Non-pigmented ciliary epithelial cell (primary cell): Measurements from ENCODE around the gene OR2AT4.
"Not testable (repeated sequence)": the region's sequence is repeated elsewhere in the genome, so short reads cannot be mapped to it uniquely, and the experiment has no call there.

Experiments
- DNase-seq: peaks from one replicate; pipeline ENCODE4 v3.0.0-alpha.2; 2010; ENCODE audit warnings: low read depth

Gene OR2AT4

GRCh38 chr11:75103380-75104026 is 6.8 kb upstream of the OR2AT4 start:
- no peak for DNase-seq

DNA sequence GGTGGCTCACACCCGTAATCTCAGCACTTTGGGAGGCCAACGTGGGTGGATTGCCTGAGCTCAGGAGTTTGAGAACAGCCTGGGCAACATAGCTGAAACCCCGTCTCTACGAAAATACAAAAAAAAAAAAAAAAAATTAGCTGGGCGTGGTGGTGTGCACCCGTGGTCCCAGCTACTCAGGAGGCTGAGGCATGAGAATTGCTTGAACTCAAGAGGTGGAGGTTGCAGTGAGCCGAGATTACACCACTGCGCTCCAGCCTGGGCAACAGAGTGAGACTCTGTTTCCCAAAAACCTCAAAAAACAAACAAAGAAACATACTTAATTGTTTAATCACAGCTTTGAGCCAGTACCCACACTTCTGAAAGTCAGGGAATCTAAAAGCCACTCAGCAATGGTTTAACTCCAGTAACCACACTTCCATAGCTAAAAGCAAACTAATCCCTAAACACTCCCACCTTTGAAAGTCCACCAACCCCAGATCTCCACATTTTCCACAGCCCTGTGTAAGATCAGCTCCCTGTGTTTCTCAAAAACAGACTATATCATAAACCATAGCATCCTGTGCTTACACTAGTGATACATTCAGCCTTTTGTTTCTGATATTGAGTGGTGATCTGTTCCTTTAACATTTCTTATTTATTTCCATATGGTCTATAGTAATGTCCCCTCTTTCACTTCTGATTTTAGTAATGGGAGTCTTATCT is 4.9 kb upstream of the OR2AT4 start:
- no peak for DNase-seq

DNA sequence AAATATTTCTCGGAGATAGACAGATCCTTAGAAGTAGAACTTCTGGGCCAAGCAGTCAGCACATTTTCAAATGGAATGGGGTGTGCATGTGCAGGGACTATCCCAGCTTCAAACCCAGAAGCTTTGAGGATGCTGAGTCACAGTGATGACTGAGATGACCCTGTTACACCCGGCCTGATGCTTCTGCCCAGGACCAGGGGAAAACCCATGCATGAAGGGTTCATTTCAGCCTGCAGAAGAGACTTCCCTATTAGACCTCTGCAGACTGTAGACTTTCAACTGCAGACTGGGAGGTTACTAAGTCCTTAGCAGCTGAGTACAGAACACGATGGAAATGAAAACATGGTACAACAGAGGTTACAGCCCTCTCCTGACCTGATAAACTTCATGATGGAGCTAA is 3.6 kb upstream of the OR2AT4 start:
- DNase-seq = no peak

DNA sequence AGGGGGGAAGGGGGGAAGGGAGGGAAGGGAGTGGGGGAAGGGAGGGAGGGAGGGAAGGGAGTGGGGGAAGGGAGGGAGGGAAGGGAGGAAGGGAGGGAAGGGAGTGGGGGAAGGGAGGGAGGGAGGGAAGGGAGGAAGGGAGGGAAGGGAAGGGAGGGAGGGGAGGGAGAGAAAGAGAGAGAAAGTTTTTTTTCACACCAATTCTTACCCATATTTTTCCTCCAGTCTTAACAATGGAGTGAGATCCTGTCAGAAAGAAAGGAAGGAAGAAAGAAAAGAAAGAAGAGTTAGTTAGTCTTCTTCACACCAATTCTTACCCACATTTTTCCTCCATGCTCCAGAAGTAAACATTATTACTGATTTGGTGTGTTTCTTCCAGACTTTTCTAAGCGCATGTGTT is 3.0 kb upstream of the OR2AT4 start:
- no peak for DNase-seq

DNA sequence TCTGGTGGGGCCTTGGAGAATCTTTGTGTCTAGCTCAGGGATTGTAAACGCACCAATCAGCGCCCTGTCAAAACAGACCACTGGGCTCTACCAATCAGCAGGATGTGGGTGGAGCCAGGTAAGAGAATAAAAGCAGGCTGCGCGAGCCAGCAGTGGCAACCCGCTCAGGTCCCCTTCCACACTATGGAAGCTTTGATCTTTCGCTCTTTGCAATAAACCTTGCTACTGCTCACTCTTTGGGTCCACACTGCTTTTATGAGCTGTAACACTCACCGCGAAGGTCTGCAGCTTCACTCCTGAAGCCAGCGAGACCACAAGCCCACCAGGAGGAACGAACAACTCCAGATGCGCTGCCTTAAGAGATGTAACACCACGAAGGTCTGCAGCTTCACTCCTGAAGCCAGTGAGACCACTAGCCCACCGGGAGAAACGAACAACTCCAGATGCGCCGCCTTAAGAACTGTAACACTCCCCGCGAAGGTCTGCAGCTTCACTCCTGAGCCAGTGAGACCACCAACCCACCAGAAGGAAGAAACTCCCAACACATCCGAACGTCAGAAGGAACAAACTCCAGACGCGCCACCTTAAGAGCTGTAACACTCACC is 2.3 kb upstream of the OR2AT4 start:
- not testable (repeated sequence) for DNase-seq

- DNase-seq = not testable (repeated sequence)
Measured at GRCh38 chr11:75098181-75098580, 1.5 kb upstream of the OR2AT4 start.

DNA sequence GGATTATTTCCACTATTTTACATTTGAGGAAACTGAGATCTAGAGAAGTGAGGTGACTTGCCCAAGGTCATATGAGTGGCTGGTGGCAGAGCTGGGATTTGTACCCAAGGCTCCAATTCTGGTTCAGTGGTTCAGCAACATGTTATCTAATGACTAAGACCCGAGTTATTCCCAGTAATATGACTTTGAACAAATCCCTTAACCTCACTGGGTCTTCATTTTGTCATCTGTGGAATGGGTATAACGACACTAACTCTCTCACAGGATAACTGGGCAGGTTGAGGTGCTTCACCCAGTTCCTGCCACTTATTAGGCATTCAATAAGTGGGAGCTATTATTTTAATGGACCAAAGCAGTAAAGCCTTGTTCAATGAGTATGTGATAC is 489 bp upstream of the OR2AT4 start:
- DNase-seq = no peak

DNA sequence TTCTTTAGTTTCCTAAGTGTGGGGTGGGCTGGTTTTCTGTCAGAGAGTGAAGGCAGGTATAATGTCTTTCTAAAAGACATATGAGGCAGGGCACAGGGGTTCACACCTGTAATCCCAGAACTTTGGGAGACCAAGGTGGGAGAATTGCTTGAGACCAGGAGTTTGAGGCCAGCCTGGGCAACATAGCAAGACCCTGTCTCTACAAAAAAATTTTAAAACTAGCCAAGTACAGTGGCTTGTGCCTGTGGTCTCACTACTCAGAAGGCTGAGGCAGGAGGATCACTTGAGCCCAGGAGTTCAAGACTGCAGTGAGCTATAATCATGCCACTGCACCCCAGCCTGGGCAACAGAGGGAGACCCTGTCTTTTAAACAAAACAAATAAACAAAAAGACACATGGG is 2.3 kb downstream of the OR2AT4 start:
- not testable (repeated sequence) for DNase-seq

- DNase-seq = no peak
Measured at GRCh38 chr11:75090671-75091177, 6.0 kb downstream of the OR2AT4 start.

DNA sequence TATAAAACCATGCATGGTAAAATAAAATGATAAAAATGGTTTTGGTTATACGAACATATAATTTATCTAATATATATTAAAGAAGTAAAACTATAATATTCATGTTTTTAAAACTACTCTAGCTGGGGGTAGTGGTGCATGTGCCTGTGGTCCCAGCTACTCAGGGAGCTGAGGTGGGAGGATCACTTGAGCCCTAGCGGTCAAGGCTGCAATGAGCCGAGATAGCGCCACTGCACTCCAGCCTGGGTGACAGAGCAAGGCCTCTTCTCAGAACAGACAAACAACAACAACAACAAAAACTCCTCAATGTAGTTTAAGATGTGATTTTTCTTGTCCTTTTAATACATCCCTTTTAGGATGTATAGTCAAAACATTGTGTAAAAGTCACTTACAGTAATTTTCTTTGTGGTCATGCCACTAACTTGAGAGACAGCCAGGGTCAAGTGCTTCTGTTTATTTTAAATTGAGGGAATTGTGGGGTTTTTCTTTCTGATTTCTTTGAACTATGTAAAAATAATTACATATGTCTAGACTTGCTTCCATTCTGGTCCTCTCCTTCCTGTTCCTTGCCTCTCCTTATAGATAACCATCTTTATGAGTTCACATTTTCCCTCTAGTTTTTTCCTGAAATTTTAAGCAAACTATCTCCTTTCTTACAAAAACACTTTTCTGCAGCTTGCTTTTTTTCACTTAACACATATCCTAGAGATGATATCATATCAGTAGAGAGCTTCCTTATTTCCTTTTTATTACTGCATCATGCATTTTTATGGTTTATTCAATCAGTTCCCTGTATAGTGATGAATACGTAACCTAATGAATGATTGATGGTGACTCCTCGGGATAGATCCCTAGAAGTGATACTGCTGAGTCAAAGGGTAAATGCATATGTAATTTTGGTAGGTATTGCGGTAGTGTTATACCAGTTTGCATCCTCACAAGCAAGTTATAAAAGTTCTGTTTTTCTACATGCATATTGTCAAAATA is 9.1 kb downstream of the OR2AT4 start:
- DNase-seq = no peak

DNA sequence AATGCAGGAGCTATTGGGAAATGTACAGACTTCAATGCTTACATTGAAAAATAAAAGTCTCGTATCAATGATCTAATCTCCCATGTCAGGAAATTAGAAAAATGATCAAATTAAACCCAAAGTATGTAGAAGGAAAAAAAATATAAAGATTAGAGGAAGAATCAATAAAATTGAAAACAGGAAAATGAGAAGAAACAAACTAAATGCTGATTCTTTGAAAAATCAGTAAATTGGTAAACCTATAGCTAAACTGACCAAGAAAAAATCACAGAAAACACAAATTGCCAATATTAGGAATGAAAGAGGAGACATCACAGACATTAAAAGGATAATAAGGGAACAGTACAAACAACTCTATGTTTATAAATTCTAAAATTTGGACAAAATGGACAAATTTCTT is 11.8 kb downstream of the OR2AT4 start:
- no peak for DNase-seq

DNA sequence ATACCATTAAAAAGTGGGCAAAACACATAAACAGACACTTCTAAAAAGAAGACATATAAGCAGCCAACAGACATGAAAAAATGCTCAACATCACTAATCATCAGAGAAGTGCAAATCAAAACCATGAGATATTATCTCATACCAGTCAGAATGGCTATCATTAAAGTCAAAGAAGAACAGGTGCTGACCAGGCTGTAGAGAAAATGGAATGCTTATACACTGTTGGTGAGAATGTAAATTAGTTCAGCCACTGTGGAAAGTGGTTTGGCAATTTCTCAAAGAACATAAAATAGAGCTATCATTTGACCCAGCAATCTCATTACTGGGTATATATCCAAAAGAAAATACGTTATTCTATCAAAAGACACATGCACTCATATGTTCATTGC is 13.5 kb downstream of the OR2AT4 start:
- no peak for DNase-seq

- no peak for DNase-seq
Measured at GRCh38 chr11:75082601-75083216, 14.0 kb downstream of the OR2AT4 start.

DNA sequence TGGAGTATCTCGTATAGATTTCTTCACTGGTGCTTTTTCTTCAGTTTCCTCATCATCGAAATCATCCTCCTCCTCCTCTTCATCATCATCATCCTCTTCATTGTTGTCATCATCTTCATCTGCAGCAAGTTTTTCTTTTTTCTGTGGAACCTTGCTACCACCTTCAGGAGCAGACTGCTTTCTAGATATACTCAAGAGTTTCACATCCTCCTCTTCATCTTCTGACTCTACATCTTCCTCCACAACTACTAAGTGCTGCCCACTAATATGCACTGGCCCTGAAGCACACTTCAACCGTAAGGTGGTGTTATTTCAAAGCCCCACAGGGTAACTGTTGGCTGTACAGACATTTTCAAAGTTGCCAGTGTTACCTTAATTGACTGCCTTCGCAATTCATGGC is 17.1 kb downstream of the OR2AT4 start:
- DNase-seq = no peak

GRCh38 chr11:75078233-75078632 is 18.4 kb downstream of the OR2AT4 start:
- no peak for DNase-seq

DNA sequence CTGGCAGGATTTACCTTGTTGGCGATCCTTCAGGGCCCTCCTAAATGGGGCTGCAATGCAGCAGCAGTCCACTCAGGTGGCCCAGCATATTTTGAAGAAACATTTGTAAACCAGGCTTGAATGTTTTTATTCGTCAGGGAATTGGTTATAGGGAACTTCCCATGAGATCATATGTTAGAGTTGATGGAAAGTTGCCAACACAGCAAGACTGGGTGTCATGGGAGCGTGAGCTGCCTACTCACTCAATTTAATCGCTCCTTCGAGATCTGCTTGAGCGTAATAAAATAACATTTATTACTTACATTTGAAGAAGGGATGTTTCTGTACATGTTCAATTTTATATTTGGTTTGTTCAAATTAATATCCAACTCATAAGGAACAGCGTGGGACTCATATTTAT is 19.4 kb downstream of the OR2AT4 start:
- DNase-seq = no peak

GRCh38 chr11:75076671-75077070 is 20.0 kb downstream of the OR2AT4 start:
- DNase-seq = no peak

DNA sequence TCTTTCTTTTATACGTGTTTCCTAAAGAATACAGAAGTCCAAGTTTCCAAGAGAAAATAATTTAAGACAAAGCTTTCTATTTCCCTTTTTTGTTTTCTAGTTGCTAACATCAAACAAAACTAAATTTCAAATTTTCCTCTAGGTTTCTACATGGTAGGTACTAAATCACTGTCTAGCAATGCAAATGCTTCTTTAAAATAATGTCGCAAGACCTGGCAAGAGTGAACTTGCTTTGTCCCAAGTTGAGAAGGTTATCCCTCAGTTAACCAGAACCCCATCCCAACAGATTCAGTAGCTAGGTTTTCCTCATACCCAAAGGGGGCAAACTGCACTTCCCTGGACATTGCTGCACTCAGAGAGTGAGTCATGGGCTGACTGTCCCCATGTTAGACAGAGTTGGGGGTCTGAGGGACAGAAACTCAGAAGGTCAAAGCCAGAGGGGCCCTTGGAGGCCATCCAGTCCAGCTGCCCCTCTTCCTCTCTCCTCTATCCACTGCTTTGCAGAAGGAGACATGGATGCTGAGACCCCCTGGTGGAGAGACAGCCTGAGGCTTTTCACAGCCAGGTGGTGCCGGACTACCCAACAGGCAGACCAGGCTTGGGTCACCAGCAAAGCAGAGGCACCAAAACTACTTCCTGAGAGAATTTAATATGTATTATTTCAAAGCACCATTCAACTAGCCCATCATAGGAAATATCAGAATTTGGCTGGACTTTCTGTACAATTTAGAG is 23.1 kb downstream of the OR2AT4 start:
- no peak for DNase-seq

DNA sequence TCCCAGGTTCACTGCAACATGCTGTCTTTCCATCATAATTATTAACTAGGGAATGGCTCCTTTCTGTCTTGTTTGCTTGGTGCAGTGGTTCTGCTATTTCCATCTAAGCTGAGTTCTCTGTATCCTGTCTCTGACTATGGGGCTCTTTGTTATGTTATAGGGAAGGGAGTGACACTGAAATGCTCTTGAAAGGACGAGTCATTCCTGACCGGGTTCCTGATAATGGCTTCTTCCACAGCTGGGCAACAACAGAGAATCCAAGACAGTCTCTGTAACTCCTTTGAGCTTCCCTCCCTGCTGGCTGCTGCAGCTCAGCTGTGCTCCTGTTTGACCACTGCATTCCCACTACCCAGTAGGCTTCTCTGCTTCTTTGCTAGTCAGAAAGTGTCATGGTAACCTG is 24.1 kb downstream of the OR2AT4 start:
- DNase-seq = no peak

GRCh38 chr11:75069473-75069872 is 27.2 kb downstream of the OR2AT4 start:
- no peak for DNase-seq

- DNase-seq = no peak
Measured at GRCh38 chr11:75068993-75069392, 27.7 kb downstream of the OR2AT4 start.
